ENCODE data around the gene ATG2A.

The ATG2A gene

GRCh38 chr11:64888729-64889511, 28.1 kb downstream of the ATG2A start:
- H3K27ac ChIP-seq: no peak overlapping the region
- DNase-seq (ENCODE audit: low read depth, low spot score): no peak

- no peak overlapping the region for H3K27ac ChIP-seq
- no peak for DNase-seq (ENCODE audit: low read depth, low spot score)
These were observed 28.6 kb downstream of the ATG2A start for GRCh38 chr11:64888406-64888728.

GRCh38 chr11:64887757-64888405, 29.1 kb downstream of the ATG2A start:
- no peak overlapping the region for H3K27ac ChIP-seq
- no peak for DNase-seq (ENCODE audit: low read depth, low spot score)

- no peak overlapping the region for H3K27ac ChIP-seq
These were observed 29.7 kb downstream of the ATG2A start for GRCh38 chr11:64887234-64887756.

GRCh38 chr11:64885367-64886286, 31.4 kb downstream of the ATG2A start:
- peak overlapping the region; percentile 40 for H3K27ac ChIP-seq
- DNase-seq (ENCODE audit: low read depth, low spot score): no peak

More at GRCh38 chr11:64887234-64887756, 29.7 kb downstream of the ATG2A start:
- DNase-seq (ENCODE audit: low read depth, low spot score): no peak

- DNase-seq (ENCODE audit: low read depth, low spot score): no peak
These were observed 33.0 kb downstream of the ATG2A start for GRCh38 chr11:64884019-64884418.

GRCh38 chr11:64883575-64883974, 33.4 kb downstream of the ATG2A start:
- DNase-seq (ENCODE audit: low read depth, low spot score): no peak
- no peak overlapping the region for H3K27ac ChIP-seq

More at GRCh38 chr11:64884019-64884418, 33.0 kb downstream of the ATG2A start:
- no peak overlapping the region for H3K27ac ChIP-seq

- H3K27ac ChIP-seq: no peak overlapping the region
- no peak for DNase-seq (ENCODE audit: low read depth, low spot score)
These were observed 34.8 kb downstream of the ATG2A start for GRCh38 chr11:64882243-64882642.

GRCh38 chr11:64881476-64881875, 35.5 kb downstream of the ATG2A start:
- no peak overlapping the region for H3K27ac ChIP-seq
- DNase-seq (ENCODE audit: low read depth, low spot score): peak; percentile 45

GRCh38 chr11:64880240-64881001, 36.6 kb downstream of the ATG2A start:
- H3K27ac ChIP-seq: no peak overlapping the region
- DNase-seq (ENCODE audit: low read depth, low spot score): no peak

GRCh38 chr11:64879244-64879900, 37.6 kb downstream of the ATG2A start:
- no peak for DNase-seq (ENCODE audit: low read depth, low spot score)
- peak overlapping the region; percentile 69 for H3K27ac ChIP-seq

- DNase-seq (ENCODE audit: low read depth, low spot score): peak; percentile 82
- H3K27ac ChIP-seq: peak within 1 kb of the TSS; percentile 69
These were observed 38.3 kb downstream of the ATG2A start, which contains the start of gene EHD1 for GRCh38 chr11:64878494-64879243. Gene EHD1, minus strand, starts transcription at chr11:64878621. Its CDS starts 157 bp downstream, at chr11:64878464.

GRCh38 chr11:64878223-64878493, 38.9 kb downstream of the ATG2A start:
- DNase-seq (ENCODE audit: low read depth, low spot score): no peak
- H3K27ac ChIP-seq: peak overlapping the region; percentile 69

- H3K27ac ChIP-seq: peak overlapping the region; percentile 69
- DNase-seq (ENCODE audit: low read depth, low spot score): no peak
These were observed 39.4 kb downstream of the ATG2A start for GRCh38 chr11:64877390-64878222.

- H3K27ac ChIP-seq: peak overlapping the region; percentile 69
- DNase-seq (ENCODE audit: low read depth, low spot score): no peak
These were observed 40.1 kb downstream of the ATG2A start for GRCh38 chr11:64876835-64877341.

- H3K27ac ChIP-seq: peak overlapping the region; percentile 69
- DNase-seq (ENCODE audit: low read depth, low spot score): no peak
These were observed 40.7 kb downstream of the ATG2A start for GRCh38 chr11:64876229-64876750.
